Natural killer cell (primary cell): Measurements from ENCODE around the gene DPYD. TPM values are rescaled to one million over a fixed set of nuclear protein-coding genes. Genes with fewer than 3 reads are reported as not detected.

Experiments used
- ATAC-seq, 3 donors: fragments of 150-1000 bp in 2 of 3; fragments of 200-7000 bp in 1 of 3; cut with Tn5 transposase; 1 replicate in 1 of 3; 2 replicates in 2 of 3; pipeline ENCODE4 v1.10.0; 2021; ENCODE audit warnings: mild to moderate bottlenecking in 2 of 3, moderate library complexity in 2 of 3
- DNase-seq, 2 donors: peaks; one replicate each; pipeline versions ENCODE4 v3.0.0 to v3.0.0-alpha.2; 2013 to 2021; ENCODE audit warnings: mixed read lengths in 1 of 2
- H3K27ac ChIP-seq: one replicate; pipeline ENCODE4 v1.5.1; 2013; ENCODE audit warnings: mild to moderate bottlenecking, low read length
- H3K27me3 ChIP-seq: one replicate; pipeline ENCODE4 v1.6.1; 2013; ENCODE audit warnings: low read length; ENCODE audit not compliant: control insufficient read depth, insufficient read depth
- H3K36me3 ChIP-seq: one replicate; pipeline ENCODE4 v1.6.1; 2013; ENCODE audit warnings: low read length; ENCODE audit not compliant: control insufficient read depth, insufficient read depth
- H3K4me1 ChIP-seq: one replicate; pipeline ENCODE4 v1.6.1; 2013; ENCODE audit warnings: low read length; ENCODE audit not compliant: control insufficient read depth, insufficient read depth
- H3K4me3 ChIP-seq: one replicate; pipeline ENCODE4 v1.5.1; 2013; ENCODE audit warnings: low read length
- H3K9me3 ChIP-seq: one replicate; pipeline ENCODE4 v1.6.1; 2013; ENCODE audit warnings: low read length; ENCODE audit not compliant: control insufficient read depth, insufficient read depth
- H3K27ac Mint-ChIP-seq, 2 donors: one replicate each; pipeline ENCODE4 v1.8.0; 2022; ENCODE audit warnings: mild to moderate bottlenecking in 2 of 2, mixed read lengths in 2 of 2, moderate library complexity in 1 of 2
- H3K27me3 Mint-ChIP-seq, 2 donors: one replicate each; pipeline ENCODE4 v1.8.0; 2022; ENCODE audit warnings: low read depth in 2 of 2, mixed read lengths in 2 of 2
- H3K36me3 Mint-ChIP-seq: one replicate; pipeline ENCODE4 v1.8.0; 2022; ENCODE audit warnings: mixed read lengths
- H3K4me1 Mint-ChIP-seq, 2 donors: one replicate each; pipeline ENCODE4 v1.8.0; 2022; ENCODE audit warnings: mixed read lengths in 2 of 2
- H3K4me3 Mint-ChIP-seq: one replicate; pipeline ENCODE4 v1.8.0; 2022; ENCODE audit warnings: mild to moderate bottlenecking, moderate library complexity, mixed read lengths
- H3K9me3 Mint-ChIP-seq, 2 donors: one replicate each; pipeline ENCODE4 v1.8.0; 2022; ENCODE audit warnings: mixed read lengths in 2 of 2
- WGBS: methylation state at CpG from one replicate; pipeline ENCODE4 v1.1.7; 2013; ENCODE audit warnings: missing lambda C conversion rate; ENCODE audit not compliant: insufficient coverage; 5-methylcytosine and 5-hydroxymethylcytosine counted together
- intact Hi-C: fragments of 100-400 bp; cut with micrococcal nuclease; formaldehyde crosslinking; loops from one replicate; pipeline ENCODE4 v1.14.2; 2022
- total RNA-seq, 4 donors: library from RNA; stranded (reverse); fragments of 120-200 nt in 1 of 4; gene quantifications; one replicate each; pipeline versions ENCODE4 v1.2.3 to v1.2.4, GENCODE V29; 2013 to 2022
- TF ChIP-seq, protein P1 (sequence below): fragments of 200-600 bp; IDR thresholded peaks from one replicate; pipeline ENCODE4 v1.8.0; 2022; ENCODE audit warnings: antibody characterized with exemption

The DPYD gene
- total RNA-seq, 3 donors from 2014 or later (not counting 1 experiment from before 2014, with no cell fraction given) = 56.6 to 66.7 (median 56.9) TPM

DNA sequence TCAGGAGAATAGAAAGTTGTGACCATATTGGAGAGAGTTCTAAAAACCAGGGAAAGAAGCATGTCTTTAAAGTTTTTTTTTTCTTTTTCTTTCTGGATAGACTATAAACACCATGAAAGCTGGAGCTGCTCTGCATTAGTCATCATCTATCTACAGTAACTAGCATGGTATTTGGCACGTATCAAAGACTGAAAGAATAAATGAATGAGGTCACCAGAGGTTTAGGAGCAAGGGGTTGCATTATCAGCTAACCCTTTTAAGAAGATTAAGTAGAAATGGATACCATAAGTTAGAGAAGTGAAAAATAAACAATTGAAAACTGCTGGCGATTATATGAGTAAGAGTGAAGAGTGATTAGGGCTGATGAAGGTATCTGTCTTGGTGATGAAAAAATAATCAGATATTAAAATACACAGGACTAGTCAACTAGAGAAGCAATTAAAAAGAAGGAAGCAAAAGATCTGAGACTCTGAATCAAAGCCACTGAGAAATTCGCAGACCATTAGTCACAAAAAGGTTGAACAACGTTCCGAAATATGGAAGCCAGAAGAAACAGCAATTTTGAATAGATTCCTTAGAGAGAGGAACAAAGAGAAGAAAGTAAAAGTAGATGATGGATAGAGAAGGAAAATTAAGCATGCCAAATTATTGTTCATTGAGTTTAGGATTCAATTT is 536.4 kb downstream of the DPYD start:
- Histone ChIP-seq H3K36me3 (no peaks in the 10 kb centered on the region), H3K9me3 (no peaks in the 10 kb centered on the region), H3K27me3 (no peaks in the 10 kb centered on the region), H3K27ac (no peak overlapping the region), H3K4me3 (no peak overlapping the region), H3K4me1 (no peaks in the 10 kb centered on the region)
- Mint-ChIP-seq H3K4me1 (peaks cover 13 to 14% of the 10 kb centered on the region in 2 donors), H3K4me3 (no peak overlapping the region), H3K27me3 (no peaks in the 10 kb centered on the region), H3K9me3 (no peaks in the 10 kb centered on the region), H3K27ac (no peak overlapping the region), H3K36me3 (no peaks in the 10 kb centered on the region)
- 97% methylated on average over 4 of the region's 5 CpGs for WGBS
- no peak for ATAC-seq
- DNase-seq = no peak
- TF ChIP-seq, protein P1, sequence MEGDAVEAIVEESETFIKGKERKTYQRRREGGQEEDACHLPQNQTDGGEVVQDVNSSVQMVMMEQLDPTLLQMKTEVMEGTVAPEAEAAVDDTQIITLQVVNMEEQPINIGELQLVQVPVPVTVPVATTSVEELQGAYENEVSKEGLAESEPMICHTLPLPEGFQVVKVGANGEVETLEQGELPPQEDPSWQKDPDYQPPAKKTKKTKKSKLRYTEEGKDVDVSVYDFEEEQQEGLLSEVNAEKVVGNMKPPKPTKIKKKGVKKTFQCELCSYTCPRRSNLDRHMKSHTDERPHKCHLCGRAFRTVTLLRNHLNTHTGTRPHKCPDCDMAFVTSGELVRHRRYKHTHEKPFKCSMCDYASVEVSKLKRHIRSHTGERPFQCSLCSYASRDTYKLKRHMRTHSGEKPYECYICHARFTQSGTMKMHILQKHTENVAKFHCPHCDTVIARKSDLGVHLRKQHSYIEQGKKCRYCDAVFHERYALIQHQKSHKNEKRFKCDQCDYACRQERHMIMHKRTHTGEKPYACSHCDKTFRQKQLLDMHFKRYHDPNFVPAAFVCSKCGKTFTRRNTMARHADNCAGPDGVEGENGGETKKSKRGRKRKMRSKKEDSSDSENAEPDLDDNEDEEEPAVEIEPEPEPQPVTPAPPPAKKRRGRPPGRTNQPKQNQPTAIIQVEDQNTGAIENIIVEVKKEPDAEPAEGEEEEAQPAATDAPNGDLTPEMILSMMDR = no peak
- intact Hi-C loops = no loop called here

DNA sequence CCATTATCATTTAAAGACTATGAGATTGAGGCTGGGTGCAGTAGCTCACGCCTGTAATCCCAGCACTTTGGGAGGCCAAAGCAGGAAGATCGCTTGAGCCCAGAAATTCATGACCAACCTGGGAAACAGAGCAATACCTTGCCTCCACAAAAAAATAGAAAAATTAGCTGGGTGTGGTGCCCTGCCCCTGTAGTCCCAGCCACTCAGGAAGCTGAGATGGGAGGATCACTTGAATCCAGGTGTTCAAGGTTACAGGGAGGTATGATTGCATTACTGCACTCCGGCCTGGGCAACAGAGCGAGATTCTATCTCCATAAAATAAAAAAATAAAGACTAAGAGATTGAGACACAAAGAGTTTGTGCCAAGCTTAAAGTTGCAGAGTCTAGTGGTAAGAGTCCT is 537.0 kb downstream of the DPYD start:
- TF ChIP-seq, protein P1 = no peak
- Histone ChIP-seq H3K36me3 (no peaks in the 10 kb centered on the region), H3K4me1 (no peaks in the 10 kb centered on the region), H3K9me3 (no peaks in the 10 kb centered on the region), H3K27me3 (no peaks in the 10 kb centered on the region), H3K27ac (no peak overlapping the region), H3K4me3 (no peak overlapping the region)
- no peaks in the 10 kb centered on the region for H3K27me3 Mint-ChIP-seq
- intact Hi-C loops = no loop called here
- DNase-seq = no peak
- 100% methylated on average over 2 of the region's 4 CpGs for WGBS
- no peak overlapping the region for H3K27ac Mint-ChIP-seq
- H3K9me3 Mint-ChIP-seq = no peaks in the 10 kb centered on the region
- no peak overlapping the region for H3K4me3 Mint-ChIP-seq
- no peak for ATAC-seq
- H3K36me3 Mint-ChIP-seq = no peaks in the 10 kb centered on the region
- H3K4me1 Mint-ChIP-seq = peaks cover 20 to 21% of the 10 kb centered on the region in 2 donors

DNA sequence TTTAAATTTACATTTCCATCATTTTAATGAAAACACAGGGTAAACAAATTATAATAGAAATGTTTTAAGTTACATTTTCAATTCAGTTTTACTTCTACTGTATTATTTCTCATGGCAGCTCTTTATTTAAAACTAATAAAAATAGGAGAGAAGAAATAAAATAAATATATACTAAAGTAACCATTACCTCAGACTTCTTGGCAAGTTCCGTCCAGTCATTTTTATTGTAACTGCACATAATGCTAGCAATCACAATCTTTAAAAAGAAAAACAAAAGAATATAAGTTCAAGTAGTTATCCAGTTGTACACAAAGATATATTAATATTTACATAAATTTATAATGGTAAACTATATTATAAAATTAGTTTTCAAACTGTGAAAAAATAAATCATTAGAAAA is 538.6 kb downstream of the DPYD start:
- intact Hi-C loops = no loop called here
- Mint-ChIP-seq H3K4me1 (peaks cover 32 to 36% of the 10 kb centered on the region in 2 donors), H3K27ac (no peak overlapping the region), H3K9me3 (no peaks in the 10 kb centered on the region), H3K4me3 (no peak overlapping the region), H3K36me3 (no peaks in the 10 kb centered on the region), H3K27me3 (no peaks in the 10 kb centered on the region)
- DNase-seq (no peak), ATAC-seq (no peak)
- Histone ChIP-seq H3K4me3 (no peak overlapping the region), H3K27ac (no peak overlapping the region), H3K9me3 (no peaks in the 10 kb centered on the region), H3K36me3 (no peaks in the 10 kb centered on the region), H3K27me3 (no peaks in the 10 kb centered on the region), H3K4me1 (peaks cover 5% of the 10 kb centered on the region)
- TF ChIP-seq, protein P1 = no peak
- no CpG with 5 or more reads among the region's 1 CpG for WGBS
